ENCODE data around the gene RCOR1. TPM values are rescaled to one million over a fixed set of nuclear protein-coding genes. Genes with fewer than 3 reads are reported as not detected.
A peak's percentile ranks its signal among the peaks of the same experiment; 100 is the strongest.

The RCOR1 gene
- total RNA-seq, 1 experiment from 2014 or later = 25.4 TPM

GRCh38 chr14:102683399-102684297 lies 91.2 kb downstream of the RCOR1 start:
- H3K4me3 Mint-ChIP-seq = no peak overlapping the region
- H3K27ac Mint-ChIP-seq = peak overlapping the region; percentile 81
- peaks cover 10% of the 10 kb centered on the region; the same call in 1 of the 2 replicates for H3K9me3 Mint-ChIP-seq
- ChIA-PET POLR2A (no interaction called here), CTCF (interaction anchor here (0.8 to 1.3 kb wide), 2 partner anchors 89 to 159 kb away, joined by 3 to 5 read pairs; no protein-coding TSS in a partner anchor)
- no peaks in the 10 kb centered on the region for H3K27me3 Mint-ChIP-seq (ENCODE audit: low read depth)
- H3K36me3 Mint-ChIP-seq = peaks cover 9% of the 10 kb centered on the region
- H3K4me1 Mint-ChIP-seq = peaks cover 30% of the 10 kb centered on the region
- DNase-seq (ENCODE audit: low spot score) (peak; percentile 36), ATAC-seq (peak; percentile 76)
- TF ChIP-seq, protein P1, sequence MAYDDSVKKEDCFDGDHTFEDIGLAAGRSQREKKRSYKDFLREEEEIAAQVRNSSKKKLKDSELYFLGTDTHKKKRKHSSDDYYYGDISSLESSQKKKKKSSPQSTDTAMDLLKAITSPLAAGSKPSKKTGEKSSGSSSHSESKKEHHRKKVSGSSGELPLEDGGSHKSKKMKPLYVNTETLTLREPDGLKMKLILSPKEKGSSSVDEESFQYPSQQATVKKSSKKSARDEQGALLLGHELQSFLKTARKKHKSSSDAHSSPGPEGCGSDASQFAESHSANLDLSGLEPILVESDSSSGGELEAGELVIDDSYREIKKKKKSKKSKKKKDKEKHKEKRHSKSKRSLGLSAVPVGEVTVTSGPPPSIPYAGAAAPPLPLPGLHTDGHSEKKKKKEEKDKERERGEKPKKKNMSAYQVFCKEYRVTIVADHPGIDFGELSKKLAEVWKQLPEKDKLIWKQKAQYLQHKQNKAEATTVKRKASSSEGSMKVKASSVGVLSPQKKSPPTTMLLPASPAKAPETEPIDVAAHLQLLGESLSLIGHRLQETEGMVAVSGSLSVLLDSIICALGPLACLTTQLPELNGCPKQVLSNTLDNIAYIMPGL (CRISPR knock-in tag; IDR thresholded peaks at IDR 0.05) = no peak
- TF ChIP-seq ZNF121 (CRISPR knock-in tag; IDR thresholded peaks at IDR 0.05) (0 out of 2 replicates have a peak, but pooled peaks have one; percentile 7), ETV6 (CRISPR knock-in tag; IDR thresholded peaks at IDR 0.05) (no peak), FOXK1 (CRISPR knock-in tag; IDR thresholded peaks at IDR 0.05) (no peak)
- TF ChIP-seq, protein P2, sequence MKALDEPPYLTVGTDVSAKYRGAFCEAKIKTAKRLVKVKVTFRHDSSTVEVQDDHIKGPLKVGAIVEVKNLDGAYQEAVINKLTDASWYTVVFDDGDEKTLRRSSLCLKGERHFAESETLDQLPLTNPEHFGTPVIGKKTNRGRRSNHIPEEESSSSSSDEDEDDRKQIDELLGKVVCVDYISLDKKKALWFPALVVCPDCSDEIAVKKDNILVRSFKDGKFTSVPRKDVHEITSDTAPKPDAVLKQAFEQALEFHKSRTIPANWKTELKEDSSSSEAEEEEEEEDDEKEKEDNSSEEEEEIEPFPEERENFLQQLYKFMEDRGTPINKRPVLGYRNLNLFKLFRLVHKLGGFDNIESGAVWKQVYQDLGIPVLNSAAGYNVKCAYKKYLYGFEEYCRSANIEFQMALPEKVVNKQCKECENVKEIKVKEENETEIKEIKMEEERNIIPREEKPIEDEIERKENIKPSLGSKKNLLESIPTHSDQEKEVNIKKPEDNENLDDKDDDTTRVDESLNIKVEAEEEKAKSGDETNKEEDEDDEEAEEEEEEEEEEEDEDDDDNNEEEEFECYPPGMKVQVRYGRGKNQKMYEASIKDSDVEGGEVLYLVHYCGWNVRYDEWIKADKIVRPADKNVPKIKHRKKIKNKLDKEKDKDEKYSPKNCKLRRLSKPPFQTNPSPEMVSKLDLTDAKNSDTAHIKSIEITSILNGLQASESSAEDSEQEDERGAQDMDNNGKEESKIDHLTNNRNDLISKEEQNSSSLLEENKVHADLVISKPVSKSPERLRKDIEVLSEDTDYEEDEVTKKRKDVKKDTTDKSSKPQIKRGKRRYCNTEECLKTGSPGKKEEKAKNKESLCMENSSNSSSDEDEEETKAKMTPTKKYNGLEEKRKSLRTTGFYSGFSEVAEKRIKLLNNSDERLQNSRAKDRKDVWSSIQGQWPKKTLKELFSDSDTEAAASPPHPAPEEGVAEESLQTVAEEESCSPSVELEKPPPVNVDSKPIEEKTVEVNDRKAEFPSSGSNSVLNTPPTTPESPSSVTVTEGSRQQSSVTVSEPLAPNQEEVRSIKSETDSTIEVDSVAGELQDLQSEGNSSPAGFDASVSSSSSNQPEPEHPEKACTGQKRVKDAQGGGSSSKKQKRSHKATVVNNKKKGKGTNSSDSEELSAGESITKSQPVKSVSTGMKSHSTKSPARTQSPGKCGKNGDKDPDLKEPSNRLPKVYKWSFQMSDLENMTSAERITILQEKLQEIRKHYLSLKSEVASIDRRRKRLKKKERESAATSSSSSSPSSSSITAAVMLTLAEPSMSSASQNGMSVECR (CRISPR knock-in tag; IDR thresholded peaks at IDR 0.05; ENCODE audit: borderline replicate concordance) = no peak

DNA sequence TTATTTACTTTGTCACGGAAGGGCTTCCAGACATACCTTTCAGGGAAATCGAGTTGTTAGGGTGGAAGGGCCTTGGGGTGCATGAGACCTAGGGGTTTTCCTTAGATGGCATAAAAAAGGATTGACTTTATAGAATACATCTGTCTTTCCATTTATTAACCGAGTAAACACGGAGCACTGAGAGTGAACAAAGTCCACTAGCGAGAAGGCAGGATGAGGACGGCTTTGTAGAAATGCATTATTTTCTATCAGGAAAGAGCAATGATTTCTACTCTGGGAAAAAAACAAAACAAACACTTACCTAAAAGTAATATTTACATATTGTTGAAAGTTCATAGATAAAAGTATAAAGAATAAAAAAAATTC lies 91.8 kb downstream of the RCOR1 start:
- peak overlapping the region; percentile 81; the same call in 1 of the 2 replicates for H3K27ac Mint-ChIP-seq
- peaks cover 6% of the 10 kb centered on the region for H3K36me3 Mint-ChIP-seq
- H3K4me1 Mint-ChIP-seq = peaks cover 30% of the 10 kb centered on the region
- no peak for TF ChIP-seq RELA (CRISPR knock-in tag; IDR thresholded peaks at IDR 0.05; ENCODE audit: borderline replicate concordance)
- TF ChIP-seq PREB (CRISPR knock-in tag; IDR thresholded peaks at IDR 0.05; ENCODE audit: borderline replicate concordance) = no peak
- TF ChIP-seq, protein P3, sequence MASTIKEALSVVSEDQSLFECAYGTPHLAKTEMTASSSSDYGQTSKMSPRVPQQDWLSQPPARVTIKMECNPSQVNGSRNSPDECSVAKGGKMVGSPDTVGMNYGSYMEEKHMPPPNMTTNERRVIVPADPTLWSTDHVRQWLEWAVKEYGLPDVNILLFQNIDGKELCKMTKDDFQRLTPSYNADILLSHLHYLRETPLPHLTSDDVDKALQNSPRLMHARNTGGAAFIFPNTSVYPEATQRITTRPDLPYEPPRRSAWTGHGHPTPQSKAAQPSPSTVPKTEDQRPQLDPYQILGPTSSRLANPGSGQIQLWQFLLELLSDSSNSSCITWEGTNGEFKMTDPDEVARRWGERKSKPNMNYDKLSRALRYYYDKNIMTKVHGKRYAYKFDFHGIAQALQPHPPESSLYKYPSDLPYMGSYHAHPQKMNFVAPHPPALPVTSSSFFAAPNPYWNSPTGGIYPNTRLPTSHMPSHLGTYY (CRISPR knock-in tag; IDR thresholded peaks at IDR 0.05) = no peak
- no peak for TF ChIP-seq PRRX2 (CRISPR knock-in tag; IDR thresholded peaks at IDR 0.05)
- no peak for TF ChIP-seq TCF7 (CRISPR knock-in tag; IDR thresholded peaks at IDR 0.05; ENCODE audit: low read depth)
- TF ChIP-seq NR3C1 (CRISPR knock-in tag; conservative IDR thresholded peaks at IDR 0.05; ENCODE audit: low read depth) = no peak
- ChIA-PET CTCF (interaction anchor here (1.3 kb wide), 1 partner anchor 90 kb away, joined by 5 read pairs; no protein-coding TSS in a partner anchor), POLR2A (no interaction called here)
- H3K4me3 Mint-ChIP-seq = no peak overlapping the region
- ATAC-seq = no peak
- H3K27me3 Mint-ChIP-seq (ENCODE audit: low read depth) = no peaks in the 10 kb centered on the region
- no peak for DNase-seq (ENCODE audit: low spot score)
- peaks cover 6% of the 10 kb centered on the region; the same call in 1 of the 2 replicates for H3K9me3 Mint-ChIP-seq
